Ascending aorta (tissue), 2 donors: ENCODE measurements around the gene CORO7. TPM values are rescaled to one million over a fixed set of nuclear protein-coding genes. Genes with fewer than 3 reads are reported as not detected.

Experiments used
- DNase-seq, 2 donors: peaks; one replicate each; pipeline ENCODE4 v3.0.0-alpha.2; 2019; ENCODE audit warnings: low spot score in 2 of 2
- H3K27ac ChIP-seq, 2 donors: fragments of 200-600 bp; sonication (generic); one replicate each; pipeline ENCODE4 v1.5.1; 2016 to 2017; ENCODE audit warnings: mild to moderate bottlenecking in 1 of 2
- H3K27me3 ChIP-seq: fragments of 200-600 bp; sonication (generic); one replicate; pipeline ENCODE4 v1.5.1; 2017
- H3K36me3 ChIP-seq, 2 donors: fragments of 200-600 bp; sonication (generic); one replicate each; pipeline ENCODE4 v1.5.1; 2016
- H3K4me1 ChIP-seq, 2 donors: fragments of 200-600 bp; sonication (generic); one replicate each; pipeline ENCODE4 v1.5.1; 2016 to 2017; ENCODE audit warnings: mild to moderate bottlenecking in 1 of 2
- H3K4me3 ChIP-seq, 2 donors: fragments of 200-600 bp; sonication (generic); one replicate each; pipeline ENCODE4 v1.5.1; 2016 to 2017; ENCODE audit warnings: mild to moderate bottlenecking in 1 of 2
- H3K9me3 ChIP-seq, 2 donors: fragments of 200-600 bp; sonication (generic); one replicate each; pipeline ENCODE4 v1.5.1; 2016
- intact Hi-C: fragments of 100-400 bp; cut with DNase I; formaldehyde crosslinking; loops from one replicate; pipeline ENCODE4 v1.15.1; 2023
- total RNA-seq: library from RNA; depleted of rRNA; stranded (reverse); fragments of >200 nt; gene quantifications from one replicate; pipeline ENCODE4 v1.1.0, GENCODE V29; 2016
- TF ChIP-seq, protein P1 (sequence below), 3 experiments: fragments of 200-600 bp in 2 of 3; fragments of 450-650 bp in 1 of 3; sonication (generic) in 2 of 3; IDR thresholded peaks; one replicate each; pipeline ENCODE4 v1.5.1; 2016 to 2019; ENCODE audit warnings: antibody characterized with exemption in 3 of 3, mild to moderate bottlenecking in 1 of 3, moderate library complexity in 1 of 3

Gene CORO7
- total RNA-seq, 1 donor from 2014 or later = 41.9 TPM

DNA sequence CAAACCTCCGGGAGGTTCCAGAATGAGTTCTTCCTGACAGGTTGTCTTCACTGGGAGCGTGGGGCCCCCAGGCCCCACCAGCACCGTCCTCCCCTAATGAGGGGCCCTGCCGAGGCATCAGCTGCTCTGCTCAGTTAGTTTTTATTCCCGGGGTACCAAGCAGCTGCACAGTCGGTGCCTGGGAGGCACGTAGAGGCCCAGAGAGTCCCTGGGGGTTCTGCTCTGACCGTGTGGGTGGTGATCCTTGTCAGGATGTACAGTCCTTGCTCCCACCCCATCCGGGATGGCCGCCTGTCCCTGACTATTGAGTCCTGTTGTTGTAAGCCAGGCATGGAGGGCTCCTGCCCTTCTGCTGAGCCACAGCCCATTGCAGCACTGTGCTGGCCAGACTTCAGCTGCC lies 39.6 kb upstream of the CORO7 start:
- no peak for DNase-seq
- H3K27me3 ChIP-seq = no peaks in the 10 kb centered on the region
- no peak overlapping the region for H3K27ac ChIP-seq
- TF ChIP-seq, protein P1, sequence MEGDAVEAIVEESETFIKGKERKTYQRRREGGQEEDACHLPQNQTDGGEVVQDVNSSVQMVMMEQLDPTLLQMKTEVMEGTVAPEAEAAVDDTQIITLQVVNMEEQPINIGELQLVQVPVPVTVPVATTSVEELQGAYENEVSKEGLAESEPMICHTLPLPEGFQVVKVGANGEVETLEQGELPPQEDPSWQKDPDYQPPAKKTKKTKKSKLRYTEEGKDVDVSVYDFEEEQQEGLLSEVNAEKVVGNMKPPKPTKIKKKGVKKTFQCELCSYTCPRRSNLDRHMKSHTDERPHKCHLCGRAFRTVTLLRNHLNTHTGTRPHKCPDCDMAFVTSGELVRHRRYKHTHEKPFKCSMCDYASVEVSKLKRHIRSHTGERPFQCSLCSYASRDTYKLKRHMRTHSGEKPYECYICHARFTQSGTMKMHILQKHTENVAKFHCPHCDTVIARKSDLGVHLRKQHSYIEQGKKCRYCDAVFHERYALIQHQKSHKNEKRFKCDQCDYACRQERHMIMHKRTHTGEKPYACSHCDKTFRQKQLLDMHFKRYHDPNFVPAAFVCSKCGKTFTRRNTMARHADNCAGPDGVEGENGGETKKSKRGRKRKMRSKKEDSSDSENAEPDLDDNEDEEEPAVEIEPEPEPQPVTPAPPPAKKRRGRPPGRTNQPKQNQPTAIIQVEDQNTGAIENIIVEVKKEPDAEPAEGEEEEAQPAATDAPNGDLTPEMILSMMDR (IDR thresholded peaks at IDR 0.05) = no peak
- peaks cover 33 to 73% of the 10 kb centered on the region in 2 donors for H3K36me3 ChIP-seq
- no peak overlapping the region for H3K4me3 ChIP-seq
- H3K4me1 ChIP-seq = no peaks in the 10 kb centered on the region
- H3K9me3 ChIP-seq = no peaks in the 10 kb centered on the region
- intact Hi-C loops = no loop called here

DNA sequence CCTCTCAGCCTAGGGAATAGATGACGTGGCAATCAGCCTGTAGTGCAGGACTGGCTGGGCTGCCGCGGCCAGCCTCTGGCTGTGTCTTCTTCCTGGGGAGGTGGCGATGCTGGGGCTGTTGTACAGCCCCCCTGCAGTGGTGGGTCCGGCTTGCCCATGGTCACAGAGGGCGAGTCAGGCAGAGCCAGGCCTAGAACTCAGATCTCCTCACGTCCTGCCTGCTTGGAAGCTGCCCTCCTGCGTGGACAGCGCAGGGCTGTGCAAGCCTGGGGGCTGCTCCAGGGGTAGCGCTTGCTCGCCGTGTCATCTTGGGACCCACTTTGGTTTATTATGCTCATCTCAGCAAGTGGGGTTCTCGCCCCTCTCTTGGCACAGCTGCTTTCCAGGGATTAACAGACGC lies 38.7 kb upstream of the CORO7 start:
- no peaks in the 10 kb centered on the region for H3K9me3 ChIP-seq
- H3K27me3 ChIP-seq = no peaks in the 10 kb centered on the region
- no peak for DNase-seq
- intact Hi-C loops = no loop called here
- peaks cover 41 to 78% of the 10 kb centered on the region in 2 donors for H3K36me3 ChIP-seq
- H3K4me3 ChIP-seq = no peak overlapping the region
- no peaks in the 10 kb centered on the region for H3K4me1 ChIP-seq
- H3K27ac ChIP-seq = no peak overlapping the region
- TF ChIP-seq, protein P1 (IDR thresholded peaks at IDR 0.05) = no peak

DNA sequence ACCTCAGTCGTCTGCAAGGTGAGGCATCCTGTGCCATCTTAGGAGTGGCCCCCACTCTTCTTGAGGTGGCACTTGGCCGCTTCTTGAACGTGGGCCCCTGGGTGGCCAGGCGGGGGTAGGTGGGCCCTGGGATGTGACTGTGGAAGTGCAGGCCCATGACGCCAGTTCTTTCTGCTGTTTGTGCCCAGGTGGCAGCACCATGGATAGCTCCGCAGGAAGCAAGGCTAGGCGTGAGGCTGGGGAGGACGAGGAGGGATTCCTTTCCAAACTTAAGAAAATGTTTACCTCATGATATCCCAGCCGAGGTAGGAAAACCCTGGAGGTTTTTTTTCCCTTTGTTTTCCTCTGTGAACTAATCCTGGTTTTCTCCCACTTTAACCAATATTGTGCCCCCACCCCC lies 38.2 kb upstream of the CORO7 start:
- Histone ChIP-seq H3K27me3 (no peaks in the 10 kb centered on the region), H3K36me3 (peaks cover 46 to 79% of the 10 kb centered on the region in 2 donors)
- intact Hi-C loops = no loop called here

DNA sequence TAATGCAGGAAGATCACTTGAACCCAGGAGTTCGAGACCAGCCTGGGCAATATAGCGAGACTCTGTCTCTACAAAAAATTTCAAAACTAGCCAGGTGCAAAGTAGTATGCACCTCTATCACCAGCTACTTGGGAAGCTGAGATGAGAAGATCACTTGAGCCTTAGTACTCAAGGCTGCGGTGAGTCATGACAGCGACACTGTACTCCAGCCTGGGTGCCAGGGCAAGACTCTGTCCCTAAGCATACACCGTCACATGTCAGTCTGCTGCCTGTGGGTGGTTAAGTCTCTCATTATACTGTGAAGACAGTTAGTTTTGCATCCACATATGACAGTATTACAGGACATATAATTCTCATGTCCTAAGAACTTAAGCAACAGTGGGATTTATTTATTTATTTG lies 36.3 kb upstream of the CORO7 start:
- no peaks in the 10 kb centered on the region for H3K9me3 ChIP-seq
- no peak overlapping the region for H3K27ac ChIP-seq
- peaks cover 66 to 87% of the 10 kb centered on the region in 2 donors for H3K36me3 ChIP-seq
- H3K4me3 ChIP-seq = no peak overlapping the region
- no peaks in the 10 kb centered on the region for H3K27me3 ChIP-seq
- H3K4me1 ChIP-seq = no peaks in the 10 kb centered on the region
- DNase-seq = no peak
- intact Hi-C loops = no loop called here
- TF ChIP-seq, protein P1 (IDR thresholded peaks at IDR 0.05) = no peak

More for the DNA sequence above, 38.2 kb upstream of the CORO7 start:
- H3K4me1 ChIP-seq = no peaks in the 10 kb centered on the region
- DNase-seq = no peak
- no peak overlapping the region for H3K27ac ChIP-seq
- no peaks in the 10 kb centered on the region for H3K9me3 ChIP-seq
- H3K4me3 ChIP-seq = no peak overlapping the region
- TF ChIP-seq, protein P1 (IDR thresholded peaks at IDR 0.05) = no peak

DNA sequence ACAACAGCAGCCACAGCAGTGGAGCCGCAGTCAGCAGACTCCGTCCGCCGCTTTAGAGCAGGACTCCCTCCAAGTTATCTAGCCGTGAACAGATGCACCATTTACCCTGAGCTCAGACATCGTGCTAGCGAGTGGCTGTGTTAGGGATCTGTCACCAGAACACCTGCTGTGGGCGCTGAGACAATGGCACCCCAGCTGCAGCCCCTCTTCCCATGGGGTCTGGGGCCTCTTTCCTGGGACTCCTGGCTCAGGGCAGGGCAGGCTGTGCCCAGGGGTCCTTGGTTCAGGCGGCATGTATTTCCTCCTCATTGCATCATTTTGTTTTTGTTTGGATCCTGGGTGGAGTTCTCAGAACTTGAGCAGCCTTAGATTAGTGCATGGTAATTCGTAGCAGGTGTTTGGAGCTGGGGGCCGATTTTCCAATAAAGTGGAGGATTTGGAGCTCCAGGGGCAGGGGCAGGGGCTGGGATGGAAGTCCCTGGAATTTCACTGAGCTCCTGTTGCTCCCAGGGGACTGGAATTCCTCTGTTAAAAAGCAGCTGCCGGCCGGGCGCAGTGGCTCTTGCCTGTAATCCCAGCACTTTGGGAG lies 34.6 kb upstream of the CORO7 start:
- H3K36me3 ChIP-seq = peaks cover 77 to 87% of the 10 kb centered on the region in 2 donors
- intact Hi-C loops = no loop called here
- H3K4me1 ChIP-seq = no peaks in the 10 kb centered on the region

More for the DNA sequence above, 34.6 kb upstream of the CORO7 start:
- H3K4me3 ChIP-seq = no peak overlapping the region
- DNase-seq = no peak
- H3K9me3 ChIP-seq = no peaks in the 10 kb centered on the region
- TF ChIP-seq, protein P1 (IDR thresholded peaks at IDR 0.05) = no peak
- H3K27ac ChIP-seq = no peak overlapping the region
- no peaks in the 10 kb centered on the region for H3K27me3 ChIP-seq
